Stimulated activated CD8-positive, alpha-beta memory T cell treated with anti-CD3 and anti-CD28 coated beads, Interleukin-4, amount 100 ng/mL, for 4 hours (primary cell): ENCODE measurements around the gene ACTR1A.
"Not testable (repeated sequence)": the region's sequence is repeated elsewhere in the genome, so short reads cannot be mapped to it uniquely, and the experiment has no call there.

Source experiments
- DNase-seq, 2 donors: peaks; one replicate each; pipeline ENCODE4 v3.0.0-alpha.2; 2020; ENCODE audit warnings: low read depth in 2 of 2, low spot score in 1 of 2

Gene ACTR1A

GRCh38 chr10:102515724-102516123 lies 13.2 kb upstream of the ACTR1A start:
- no peak for DNase-seq

DNA sequence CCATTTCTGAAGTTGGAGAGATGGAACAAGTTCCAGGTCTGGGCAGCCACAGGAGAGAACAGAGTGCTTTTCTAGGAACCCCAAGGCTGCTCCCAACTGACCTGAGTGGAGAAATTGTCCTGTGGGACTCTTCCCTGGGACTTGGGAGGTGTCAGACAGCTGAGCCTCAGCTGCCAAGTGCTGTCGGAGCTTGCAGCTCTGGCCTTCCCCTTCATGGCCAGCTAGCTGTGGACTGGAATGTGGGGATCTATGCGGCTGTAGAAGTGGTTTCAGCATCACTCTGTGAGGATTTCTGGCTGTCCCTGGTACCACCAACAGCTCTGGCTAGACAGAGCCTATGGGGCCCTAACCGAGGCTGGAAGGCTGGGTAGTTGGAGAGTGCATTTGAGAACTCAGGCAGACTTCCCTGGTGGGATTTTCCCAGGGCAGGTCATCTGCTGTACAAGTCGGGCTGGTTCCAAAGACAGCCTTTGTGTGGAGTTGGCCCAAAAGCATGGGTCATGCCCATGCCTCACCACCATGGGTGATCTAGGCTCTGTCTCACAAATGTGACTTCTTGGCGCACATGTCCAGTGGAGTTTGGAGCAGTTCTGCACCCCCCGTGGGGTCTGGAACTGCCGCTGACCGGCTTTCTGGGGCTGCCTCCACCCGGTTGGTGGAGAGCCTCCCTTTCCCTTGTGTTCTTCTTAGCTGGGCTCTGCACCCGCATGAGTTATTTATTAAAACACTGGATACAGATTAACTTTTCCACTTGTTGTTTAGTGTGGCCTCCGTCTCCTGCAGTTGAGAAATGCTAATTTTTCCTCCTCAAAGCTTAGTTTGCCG lies 12.2 kb upstream of the ACTR1A start:
- no peak for DNase-seq

GRCh38 chr10:102511583-102512274 lies 9.2 kb upstream of the ACTR1A start:
- no peak for DNase-seq

- no peak for DNase-seq
These were observed 6.9 kb upstream of the ACTR1A start for GRCh38 chr10:102509387-102509786.

DNA sequence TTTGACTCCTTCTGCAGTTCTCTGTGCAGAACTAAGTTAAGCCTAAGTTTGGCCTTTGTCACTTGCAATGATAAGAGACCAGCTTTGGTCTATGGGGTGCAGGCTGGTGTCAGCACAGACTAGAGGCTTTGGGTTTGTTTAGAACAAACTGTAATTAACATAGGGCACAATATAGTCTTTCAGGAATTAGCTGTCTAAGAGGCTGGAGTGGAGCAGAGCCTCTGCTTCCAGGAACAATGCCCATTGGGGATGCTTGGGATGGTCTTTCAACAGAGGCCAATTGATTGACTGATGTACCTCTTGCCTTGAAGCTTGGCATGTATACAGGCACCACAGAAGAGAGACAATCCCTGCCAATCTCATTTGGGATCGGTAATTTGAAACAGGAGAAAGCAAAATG lies 6.0 kb upstream of the ACTR1A start:
- no peak for DNase-seq

- DNase-seq, result no peak
These were observed 5.0 kb upstream of the ACTR1A start for GRCh38 chr10:102507521-102507920.

DNA sequence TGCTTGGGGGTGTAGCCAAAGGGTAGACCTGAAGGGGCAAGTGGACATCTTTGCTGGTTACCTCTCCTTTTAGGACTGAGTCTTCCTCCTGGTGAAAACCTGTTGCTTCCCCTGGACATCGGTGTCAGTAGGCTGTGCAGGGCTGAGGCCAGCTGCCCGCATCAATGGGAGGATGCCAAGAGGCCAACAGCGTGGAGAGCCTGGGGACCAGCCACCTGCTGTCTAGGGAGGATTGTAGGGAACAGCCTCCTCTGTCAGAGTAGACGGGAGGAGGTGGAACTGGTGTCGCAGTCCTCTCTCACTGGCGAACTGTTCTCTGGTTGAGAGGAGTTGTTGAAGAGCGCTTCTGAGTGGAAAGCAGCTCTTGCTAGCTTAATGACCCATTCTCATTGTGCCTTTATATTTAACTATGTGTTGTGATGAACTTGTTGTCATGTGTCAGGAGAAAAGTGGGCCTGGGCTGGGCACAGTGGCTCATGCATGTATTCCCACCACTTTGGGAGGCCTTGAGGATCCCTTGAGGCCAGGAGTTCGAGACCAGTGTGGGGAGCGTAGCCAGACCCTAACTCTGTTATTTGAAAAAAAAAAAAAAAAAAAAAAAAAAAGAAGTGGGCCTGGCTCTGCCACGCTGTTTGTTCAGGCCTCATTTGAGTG lies 3.1 kb upstream of the ACTR1A start:
- DNase-seq, result no peak

GRCh38 chr10:102504976-102505300 lies 2.4 kb upstream of the ACTR1A start:
- no peak for DNase-seq

- no peak for DNase-seq
These were observed 1.9 kb upstream of the ACTR1A start for GRCh38 chr10:102504179-102504975.

DNA sequence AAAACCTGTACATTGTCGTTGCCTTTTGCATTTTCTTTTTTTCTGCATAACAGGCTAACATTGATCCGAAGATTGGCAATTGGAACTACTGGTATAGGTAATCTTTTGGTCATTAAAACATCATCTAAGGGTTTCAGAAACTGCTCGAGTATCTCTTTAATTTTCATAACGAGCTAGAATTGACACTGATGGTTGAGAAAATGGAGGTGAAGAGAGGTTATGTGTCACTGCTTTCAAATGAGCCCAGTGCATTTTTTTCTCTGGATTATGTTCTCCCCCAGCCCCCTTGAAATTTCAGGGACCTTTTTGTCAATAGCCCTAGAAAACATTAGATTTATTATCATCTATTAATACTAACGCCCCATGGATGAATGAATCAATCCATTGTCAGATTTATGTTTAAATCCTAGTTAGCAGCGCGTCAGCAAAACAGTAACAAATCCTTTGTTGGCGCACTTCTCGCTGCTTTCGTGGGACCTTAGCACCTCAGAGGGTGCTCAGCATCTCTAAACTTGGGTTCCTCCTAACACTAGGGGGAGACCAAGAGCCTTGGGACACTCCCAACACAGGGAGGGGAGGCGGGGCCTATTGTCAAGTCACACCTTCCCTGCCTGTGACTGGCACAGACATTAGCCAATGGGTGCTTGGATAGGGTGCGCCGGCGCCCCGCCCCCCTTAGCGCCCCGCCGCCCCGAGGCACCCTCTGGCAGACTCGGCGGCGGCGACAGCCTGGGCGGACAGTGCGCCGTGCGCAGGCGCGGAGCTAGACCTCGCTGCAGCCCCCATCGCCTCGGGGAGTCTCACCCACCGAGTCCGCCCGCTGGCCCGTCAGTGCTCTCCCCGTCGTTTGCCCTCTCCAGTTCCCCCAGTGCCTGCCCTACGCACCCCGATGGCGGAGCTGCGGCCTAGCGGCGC lies 1.0 kb upstream of the ACTR1A start, which contains the start of gene SUFU:
Gene SUFU, plus strand, starts transcription at position 709 of the 915 bp plus-strand sequence. Its CDS starts 181 bp downstream, at position 890.
- DNase-seq, result peak; percentile 93 to 96

- DNase-seq, result peak; percentile 96 to 97
These were observed 529 bp downstream of the ACTR1A start for GRCh38 chr10:102502029-102502336.

DNA sequence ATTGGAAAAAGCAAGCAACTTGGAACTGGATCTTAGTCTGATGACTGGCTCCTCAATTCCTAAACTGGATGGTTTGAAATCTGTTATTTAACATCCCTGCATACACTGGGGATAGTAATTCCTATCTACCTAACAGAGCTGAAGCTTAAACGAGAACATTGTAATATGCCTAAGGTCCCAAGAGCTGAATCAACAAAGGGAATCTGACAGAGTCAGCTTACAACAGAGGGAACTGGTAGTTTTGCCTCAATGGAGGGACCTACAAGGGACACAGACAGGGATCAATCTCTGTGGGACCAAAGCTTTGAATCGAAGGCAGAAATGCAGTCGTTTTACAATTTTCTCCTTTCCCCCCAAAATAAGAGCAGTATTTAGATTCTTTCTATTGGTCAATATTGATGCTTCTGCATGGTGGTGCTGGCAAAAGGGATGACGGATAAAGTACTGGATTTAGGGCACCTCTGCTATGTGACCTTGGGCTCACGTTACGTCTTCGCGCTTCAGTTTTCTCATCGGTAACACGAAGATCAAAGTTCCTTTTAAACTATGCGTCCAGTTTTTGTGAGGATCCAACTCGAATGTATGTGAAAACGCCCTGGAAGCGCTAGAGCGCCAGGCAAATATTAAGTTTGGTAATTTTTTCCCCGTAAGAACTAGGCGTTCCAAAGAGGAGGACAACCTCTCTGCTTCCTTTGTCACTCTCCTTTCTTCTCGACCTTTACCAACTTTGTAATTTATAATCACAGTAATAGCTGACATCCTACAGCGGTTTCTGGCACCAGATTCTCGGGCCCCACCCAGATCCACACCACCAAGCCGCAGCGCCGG lies 1.1 kb downstream of the ACTR1A start:
- no peak for DNase-seq

DNA sequence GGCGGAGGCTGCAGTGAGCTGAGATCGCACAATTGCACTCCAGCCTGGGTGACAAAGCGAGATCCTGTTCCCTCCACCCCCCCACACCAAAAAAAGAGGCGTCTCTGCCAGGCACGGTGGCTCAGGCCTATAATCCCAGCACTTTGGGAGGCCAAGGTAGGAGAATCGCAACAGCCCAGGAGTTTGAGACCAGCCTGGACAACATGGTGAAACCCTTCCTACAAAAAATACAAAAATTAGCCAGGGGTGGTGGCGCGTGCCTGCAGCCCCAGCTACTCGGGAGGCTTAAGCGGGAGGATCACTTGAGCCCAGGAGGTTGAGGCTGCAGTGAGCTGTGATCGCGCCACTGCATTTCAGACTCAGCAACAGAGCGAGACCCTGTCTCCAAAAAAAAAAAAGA lies 1.8 kb downstream of the ACTR1A start:
- not testable (repeated sequence) for DNase-seq

DNA sequence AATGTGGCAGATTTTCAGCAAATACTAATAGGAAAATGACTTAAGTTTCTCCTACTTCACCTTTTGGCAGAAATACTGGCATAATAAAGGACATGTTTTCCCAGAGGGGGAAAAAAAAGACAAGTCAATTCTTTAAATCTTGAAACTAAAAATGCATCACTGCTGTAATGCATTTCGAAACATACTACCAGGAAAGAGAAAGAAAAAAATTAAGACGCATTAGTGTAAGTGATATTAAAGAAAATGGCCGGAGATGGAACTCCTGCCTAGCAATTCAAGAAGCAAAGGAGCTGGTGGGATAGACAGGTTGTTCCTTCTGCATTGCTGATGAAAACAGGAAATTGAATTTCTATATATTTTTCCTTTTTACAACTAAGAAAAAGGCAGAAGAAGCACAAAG lies 3.2 kb downstream of the ACTR1A start:
- DNase-seq, result no peak

DNA sequence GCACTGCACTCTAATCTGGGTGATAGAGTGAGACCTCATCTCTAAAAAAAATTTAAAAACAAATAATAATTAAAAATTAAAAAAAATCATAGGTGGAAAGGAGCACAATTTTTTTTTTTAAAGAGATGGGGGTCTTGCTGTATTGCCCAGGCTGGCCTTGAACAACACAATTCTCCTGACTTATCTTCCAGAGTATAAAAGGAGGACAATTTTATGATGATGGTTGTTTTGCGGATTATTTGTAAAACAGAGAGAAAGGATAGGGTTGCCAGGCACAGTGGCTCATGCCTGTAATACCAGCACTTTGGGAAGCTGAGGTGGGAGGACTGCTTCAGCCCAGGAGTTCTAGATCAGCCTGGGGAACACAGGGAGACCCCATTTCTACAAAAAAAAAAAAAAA lies 5.0 kb downstream of the ACTR1A start:
- DNase-seq, result no peak

- DNase-seq, result no peak
These were observed 8.7 kb downstream of the ACTR1A start for GRCh38 chr10:102493771-102494170.

GRCh38 chr10:102492983-102493382 lies 9.5 kb downstream of the ACTR1A start:
- no peak for DNase-seq

- no peak for DNase-seq
These were observed 10.1 kb downstream of the ACTR1A start for GRCh38 chr10:102492344-102492939.

- DNase-seq, result no peak
These were observed 11.4 kb downstream of the ACTR1A start for GRCh38 chr10:102491136-102491535.
